ENCODE measurements around the gene RTCA.

DNA sequence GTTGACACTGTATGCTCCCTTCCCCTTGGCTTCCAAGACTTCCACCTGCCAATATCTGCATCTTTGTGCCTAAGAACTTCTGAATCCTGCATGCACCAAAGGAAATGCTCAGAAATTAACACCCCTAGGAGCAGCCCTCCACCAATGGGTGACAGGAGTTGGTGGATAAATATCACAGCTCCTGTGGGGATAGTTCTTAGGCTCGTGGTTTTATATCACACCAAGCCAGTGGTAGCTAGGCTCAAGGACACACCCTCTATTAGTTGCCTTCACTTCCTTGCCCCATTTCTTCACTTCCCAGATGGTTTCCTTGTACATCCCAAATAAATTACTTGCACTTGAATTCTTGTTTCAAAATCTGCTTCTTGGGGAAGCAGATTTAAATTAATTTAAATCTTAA is 69.4 kb downstream of the RTCA start:
- TF ChIP-seq, protein P1, sequence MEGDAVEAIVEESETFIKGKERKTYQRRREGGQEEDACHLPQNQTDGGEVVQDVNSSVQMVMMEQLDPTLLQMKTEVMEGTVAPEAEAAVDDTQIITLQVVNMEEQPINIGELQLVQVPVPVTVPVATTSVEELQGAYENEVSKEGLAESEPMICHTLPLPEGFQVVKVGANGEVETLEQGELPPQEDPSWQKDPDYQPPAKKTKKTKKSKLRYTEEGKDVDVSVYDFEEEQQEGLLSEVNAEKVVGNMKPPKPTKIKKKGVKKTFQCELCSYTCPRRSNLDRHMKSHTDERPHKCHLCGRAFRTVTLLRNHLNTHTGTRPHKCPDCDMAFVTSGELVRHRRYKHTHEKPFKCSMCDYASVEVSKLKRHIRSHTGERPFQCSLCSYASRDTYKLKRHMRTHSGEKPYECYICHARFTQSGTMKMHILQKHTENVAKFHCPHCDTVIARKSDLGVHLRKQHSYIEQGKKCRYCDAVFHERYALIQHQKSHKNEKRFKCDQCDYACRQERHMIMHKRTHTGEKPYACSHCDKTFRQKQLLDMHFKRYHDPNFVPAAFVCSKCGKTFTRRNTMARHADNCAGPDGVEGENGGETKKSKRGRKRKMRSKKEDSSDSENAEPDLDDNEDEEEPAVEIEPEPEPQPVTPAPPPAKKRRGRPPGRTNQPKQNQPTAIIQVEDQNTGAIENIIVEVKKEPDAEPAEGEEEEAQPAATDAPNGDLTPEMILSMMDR (IDR thresholded peaks at IDR 0.05; ENCODE audit: low read length): no peak
- TF ChIP-seq EZH2 (IDR thresholded peaks at IDR 0.05; ENCODE audit: borderline replicate concordance, low read length): no peak
